ENCODE measurements around the gene OTOG. TPM values are rescaled to one million over a fixed set of nuclear protein-coding genes. Genes with fewer than 3 reads are reported as not detected.

Gene OTOG
- total RNA-seq, 1 donor from 2014 or later: not detected

DNA sequence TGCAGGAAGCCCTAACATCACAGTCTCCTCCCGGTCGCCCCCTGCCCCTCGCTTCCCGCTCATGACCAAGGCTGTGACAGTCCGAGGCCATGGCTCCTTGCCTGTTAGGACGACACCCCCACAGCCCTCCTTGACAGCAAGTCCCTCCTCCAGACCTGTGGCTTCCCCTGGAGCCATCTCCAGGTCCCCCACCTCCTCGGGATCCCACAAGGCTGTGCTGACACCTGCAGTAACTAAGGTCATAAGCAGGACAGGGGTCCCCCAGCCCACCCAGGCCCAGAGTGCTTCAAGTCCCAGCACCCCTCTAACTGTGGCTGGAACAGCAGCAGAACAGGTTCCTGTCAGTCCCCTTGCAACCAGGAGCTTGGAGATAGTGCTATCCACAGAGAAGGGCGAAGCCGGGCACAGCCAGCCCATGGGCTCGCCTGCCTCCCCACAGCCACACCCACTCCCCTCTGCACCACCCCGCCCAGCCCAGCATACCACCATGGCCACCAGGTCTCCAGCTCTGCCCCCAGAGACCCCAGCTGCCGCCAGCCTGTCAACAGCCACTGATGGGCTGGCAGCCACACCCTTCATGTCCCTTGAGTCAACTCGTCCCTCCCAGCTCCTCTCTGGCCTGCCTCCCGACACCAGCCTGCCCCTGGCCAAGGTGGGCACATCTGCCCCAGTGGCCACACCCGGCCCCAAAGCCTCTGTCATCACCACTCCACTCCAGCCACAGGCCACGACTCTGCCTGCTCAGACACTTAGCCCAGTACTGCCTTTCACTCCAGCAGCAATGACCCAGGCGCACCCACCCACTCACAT is 63.2 kb downstream of the OTOG start:
- H3K27ac ChIP-seq: no peak overlapping the region
- no peak for DNase-seq (ENCODE audit: low spot score in 2 of 2)
- no peaks in the 10 kb centered on the region for H3K9me3 ChIP-seq
- TF ChIP-seq, protein P1, sequence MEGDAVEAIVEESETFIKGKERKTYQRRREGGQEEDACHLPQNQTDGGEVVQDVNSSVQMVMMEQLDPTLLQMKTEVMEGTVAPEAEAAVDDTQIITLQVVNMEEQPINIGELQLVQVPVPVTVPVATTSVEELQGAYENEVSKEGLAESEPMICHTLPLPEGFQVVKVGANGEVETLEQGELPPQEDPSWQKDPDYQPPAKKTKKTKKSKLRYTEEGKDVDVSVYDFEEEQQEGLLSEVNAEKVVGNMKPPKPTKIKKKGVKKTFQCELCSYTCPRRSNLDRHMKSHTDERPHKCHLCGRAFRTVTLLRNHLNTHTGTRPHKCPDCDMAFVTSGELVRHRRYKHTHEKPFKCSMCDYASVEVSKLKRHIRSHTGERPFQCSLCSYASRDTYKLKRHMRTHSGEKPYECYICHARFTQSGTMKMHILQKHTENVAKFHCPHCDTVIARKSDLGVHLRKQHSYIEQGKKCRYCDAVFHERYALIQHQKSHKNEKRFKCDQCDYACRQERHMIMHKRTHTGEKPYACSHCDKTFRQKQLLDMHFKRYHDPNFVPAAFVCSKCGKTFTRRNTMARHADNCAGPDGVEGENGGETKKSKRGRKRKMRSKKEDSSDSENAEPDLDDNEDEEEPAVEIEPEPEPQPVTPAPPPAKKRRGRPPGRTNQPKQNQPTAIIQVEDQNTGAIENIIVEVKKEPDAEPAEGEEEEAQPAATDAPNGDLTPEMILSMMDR (IDR thresholded peaks at IDR 0.05): no peak
- no peaks in the 10 kb centered on the region for H3K36me3 ChIP-seq
- H3K4me1 ChIP-seq: no peaks in the 10 kb centered on the region
- intact Hi-C loops (cut with DNase I): no loop called here
- no peaks in the 10 kb centered on the region for H3K27me3 ChIP-seq
- no peak overlapping the region for H3K4me3 ChIP-seq

DNA sequence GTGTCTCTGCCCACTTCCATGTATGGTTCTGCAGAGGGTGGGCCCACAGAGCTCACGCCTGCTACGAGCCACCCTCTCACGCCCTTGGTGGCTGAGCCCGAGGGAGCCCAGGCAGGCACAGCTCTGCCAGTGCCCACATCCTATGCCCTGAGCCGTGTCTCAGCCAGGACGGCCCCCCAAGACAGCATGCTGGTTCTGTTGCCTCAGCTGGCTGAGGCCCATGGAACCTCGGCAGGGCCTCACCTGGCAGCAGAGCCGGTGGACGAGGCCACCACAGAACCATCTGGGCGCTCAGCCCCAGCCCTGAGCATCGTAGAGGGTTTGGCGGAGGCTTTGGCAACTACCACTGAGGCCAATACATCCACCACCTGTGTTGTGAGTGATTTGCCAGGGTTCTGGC is 64.0 kb downstream of the OTOG start:
- intact Hi-C loops (cut with DNase I): no loop called here
- H3K4me3 ChIP-seq: no peak overlapping the region

DNA sequence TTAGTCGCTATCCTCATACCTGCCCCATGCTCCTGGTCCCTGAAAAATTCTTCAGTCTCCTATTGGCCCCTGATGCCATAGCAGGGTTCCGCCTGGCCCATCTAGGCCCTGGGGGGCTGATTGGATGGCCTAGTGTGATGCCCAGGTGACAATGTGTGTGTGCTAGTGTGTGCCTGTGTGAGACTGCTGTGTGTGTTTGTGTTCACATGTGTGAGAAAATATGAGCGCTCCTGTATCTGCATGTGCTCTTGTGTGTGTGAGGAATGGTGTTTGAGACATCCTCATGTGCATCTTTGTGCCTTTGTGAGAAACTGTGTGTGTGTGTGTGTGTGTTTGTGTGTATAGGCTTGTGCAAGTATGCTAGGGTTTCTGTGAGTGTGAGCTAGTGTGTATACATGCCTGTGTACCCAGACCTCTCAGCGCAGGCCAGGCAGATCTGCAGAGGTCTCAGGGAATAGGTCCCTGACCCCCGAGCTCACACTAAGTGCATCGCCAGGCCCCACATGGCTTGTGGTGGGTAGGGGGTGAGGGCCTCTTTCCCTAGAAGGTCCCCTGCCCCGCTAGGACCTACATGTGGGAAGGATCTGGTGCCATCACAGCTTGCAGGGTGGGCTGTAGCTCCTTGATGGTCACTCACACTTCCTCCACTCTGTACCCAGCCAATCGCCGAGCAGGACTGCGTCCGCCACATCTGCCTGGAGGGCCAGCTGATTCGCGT is 64.6 kb downstream of the OTOG start:
- intact Hi-C loops (cut with DNase I): no loop called here
- no peak for DNase-seq (ENCODE audit: low spot score in 2 of 2)

More for the DNA sequence above, 64.0 kb downstream of the OTOG start:
- TF ChIP-seq, protein P1 (IDR thresholded peaks at IDR 0.05): no peak
- Histone ChIP-seq H3K4me1 (no peaks in the 10 kb centered on the region), H3K36me3 (no peaks in the 10 kb centered on the region), H3K27me3 (no peaks in the 10 kb centered on the region), H3K27ac (no peak overlapping the region), H3K9me3 (no peaks in the 10 kb centered on the region)
- DNase-seq (ENCODE audit: low spot score in 2 of 2): no peak

DNA sequence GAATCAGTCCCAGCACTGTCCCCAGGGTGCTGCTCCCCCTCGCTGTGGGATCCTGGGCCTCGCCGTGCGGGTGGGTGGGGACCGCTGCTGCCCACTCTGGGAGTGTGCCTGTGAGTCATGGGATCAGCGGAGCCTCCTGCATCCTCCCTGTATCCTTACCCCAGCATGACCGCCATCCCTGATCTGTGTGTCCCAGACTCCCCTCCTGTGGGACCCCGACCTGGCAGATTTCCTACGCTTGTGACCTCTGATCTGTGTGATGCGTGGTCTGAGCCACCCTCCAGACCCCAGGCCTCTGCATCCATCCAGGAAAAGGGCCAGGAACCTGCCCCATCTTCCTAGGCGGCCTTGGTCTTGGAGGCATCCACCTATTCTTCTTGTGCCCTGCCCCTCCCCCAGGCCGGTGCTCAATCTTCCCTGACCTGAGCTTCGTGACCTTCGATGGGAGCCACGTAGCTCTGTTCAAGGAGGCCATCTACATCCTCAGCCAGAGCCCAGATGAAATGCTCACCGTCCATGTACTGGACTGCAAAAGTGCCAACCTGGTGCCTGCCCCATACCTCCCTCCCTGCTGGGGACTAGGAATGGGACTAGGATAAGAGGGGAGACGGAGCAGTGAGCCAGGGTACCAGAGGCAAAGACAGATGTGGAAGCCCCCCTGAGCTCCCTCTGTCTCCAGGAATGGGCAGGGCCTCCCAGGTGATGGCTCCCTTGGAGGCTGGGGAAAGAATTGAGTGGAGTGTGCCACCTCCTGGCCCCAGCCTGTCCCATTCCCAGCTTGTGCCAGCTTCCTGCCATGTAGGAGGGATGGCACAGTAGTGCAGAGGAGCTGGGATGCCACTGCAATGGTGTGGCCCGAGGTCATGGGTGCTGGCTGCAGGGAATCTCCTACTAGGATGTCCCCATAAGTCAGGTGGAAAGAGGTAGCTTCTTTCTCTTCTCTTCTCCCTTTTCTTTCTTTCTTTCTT is 65.4 kb downstream of the OTOG start:
- no peaks in the 10 kb centered on the region for H3K36me3 ChIP-seq
- intact Hi-C loops (cut with DNase I): no loop called here
- no peak overlapping the region for H3K27ac ChIP-seq
- H3K4me3 ChIP-seq: no peak overlapping the region
- TF ChIP-seq, protein P1 (IDR thresholded peaks at IDR 0.05): no peak
- no peaks in the 10 kb centered on the region for H3K9me3 ChIP-seq
- DNase-seq (ENCODE audit: low spot score in 2 of 2): no peak
- no peaks in the 10 kb centered on the region for H3K4me1 ChIP-seq
- H3K27me3 ChIP-seq: no peaks in the 10 kb centered on the region

More for the DNA sequence above, 64.6 kb downstream of the OTOG start:
- H3K36me3 ChIP-seq: no peaks in the 10 kb centered on the region
- no peaks in the 10 kb centered on the region for H3K4me1 ChIP-seq
- H3K27me3 ChIP-seq: no peaks in the 10 kb centered on the region
- H3K27ac ChIP-seq: no peak overlapping the region
- no peak overlapping the region for H3K4me3 ChIP-seq
- H3K9me3 ChIP-seq: no peaks in the 10 kb centered on the region
- TF ChIP-seq, protein P1 (IDR thresholded peaks at IDR 0.05): no peak

DNA sequence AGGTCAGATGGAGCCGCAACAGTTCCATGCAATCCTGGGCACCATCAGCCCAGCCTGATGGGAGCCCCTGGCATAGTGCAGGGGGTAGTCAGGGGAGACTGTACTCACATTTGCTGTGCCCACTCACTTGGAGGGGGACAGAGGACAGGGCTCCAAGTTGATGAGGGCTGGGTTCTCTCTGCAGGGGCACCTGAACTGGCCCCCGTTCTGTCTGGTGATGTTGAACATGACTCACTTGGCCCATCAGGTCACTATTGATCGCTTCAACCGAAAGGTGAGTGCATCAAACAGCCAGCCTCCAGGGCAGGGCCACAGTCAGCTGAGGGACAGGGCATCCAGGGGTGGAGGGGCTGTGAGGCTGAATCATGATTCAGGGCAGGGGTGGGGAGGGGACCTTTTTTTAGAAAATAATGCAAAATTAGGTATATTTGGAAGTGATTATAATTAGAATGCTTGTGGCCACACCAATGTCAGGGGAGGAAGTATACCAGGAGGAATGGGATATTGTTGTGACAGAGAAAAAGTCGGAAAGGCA is 66.4 kb downstream of the OTOG start:
- no peak overlapping the region for H3K4me3 ChIP-seq
- intact Hi-C loops (cut with DNase I): no loop called here
- TF ChIP-seq, protein P1 (IDR thresholded peaks at IDR 0.05): no peak
- H3K27ac ChIP-seq: no peak overlapping the region
- no peaks in the 10 kb centered on the region for H3K9me3 ChIP-seq
- DNase-seq (ENCODE audit: low spot score in 2 of 2): no peak
- H3K4me1 ChIP-seq: no peaks in the 10 kb centered on the region
- no peaks in the 10 kb centered on the region for H3K27me3 ChIP-seq
- H3K36me3 ChIP-seq: no peaks in the 10 kb centered on the region

Data from ascending aorta (tissue), 2 donors.